Epidermal melanocyte (primary cell): ENCODE measurements around the gene PCDH9.
"Not testable (repeated sequence)": the region's sequence is repeated elsewhere in the genome, so short reads cannot be mapped to it uniquely, and the experiment has no call there.

Source experiments
- DNase-seq: peaks from one replicate; pipeline ENCODE4 v3.0.0; 2011; ENCODE audit warnings: low spot score; ENCODE audit not compliant: insufficient read length

The PCDH9 gene

DNA sequence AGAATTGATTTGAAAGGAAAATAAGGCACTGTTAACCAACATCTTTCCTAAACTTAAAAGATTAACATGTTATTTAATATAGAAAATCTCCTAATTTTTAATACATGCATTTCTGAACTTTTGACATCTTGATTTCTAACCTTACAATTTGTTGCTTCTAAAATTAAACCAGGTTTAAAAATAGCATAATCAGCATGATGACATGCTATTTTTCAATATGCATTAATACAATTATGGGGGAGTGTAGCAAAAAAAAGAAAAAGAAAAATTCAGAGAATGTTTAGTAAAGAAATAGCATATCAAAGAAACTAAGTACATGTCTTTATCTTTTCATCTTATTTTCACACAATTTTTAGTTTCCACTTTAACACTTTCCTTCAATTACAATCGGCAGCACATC lies 98.7 kb downstream of the PCDH9 start:
- DNase-seq: no peak

GRCh38 chr13:67130444-67130843 lies 99.7 kb downstream of the PCDH9 start:
- DNase-seq: no peak

DNA sequence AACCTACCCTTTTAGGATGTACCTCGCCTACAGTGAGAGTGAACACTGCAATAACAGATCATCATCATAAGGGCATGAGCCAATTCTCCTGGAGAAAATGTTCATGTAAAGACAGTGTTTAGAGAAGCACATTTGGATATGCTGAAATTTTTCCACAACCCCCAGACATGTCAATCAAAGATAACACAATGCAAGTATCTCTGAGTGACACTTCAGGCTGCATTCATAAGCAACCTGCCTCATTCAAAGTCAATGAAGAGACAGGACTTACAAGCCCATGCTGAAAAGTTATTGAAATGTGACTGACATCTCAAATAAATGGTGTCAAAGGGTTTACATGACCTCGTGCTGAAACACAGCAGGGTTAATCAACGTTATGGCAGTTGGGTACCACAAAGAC lies 102.0 kb downstream of the PCDH9 start:
- DNase-seq: no peak

GRCh38 chr13:67125681-67126080 lies 104.5 kb downstream of the PCDH9 start:
- no peak for DNase-seq

DNA sequence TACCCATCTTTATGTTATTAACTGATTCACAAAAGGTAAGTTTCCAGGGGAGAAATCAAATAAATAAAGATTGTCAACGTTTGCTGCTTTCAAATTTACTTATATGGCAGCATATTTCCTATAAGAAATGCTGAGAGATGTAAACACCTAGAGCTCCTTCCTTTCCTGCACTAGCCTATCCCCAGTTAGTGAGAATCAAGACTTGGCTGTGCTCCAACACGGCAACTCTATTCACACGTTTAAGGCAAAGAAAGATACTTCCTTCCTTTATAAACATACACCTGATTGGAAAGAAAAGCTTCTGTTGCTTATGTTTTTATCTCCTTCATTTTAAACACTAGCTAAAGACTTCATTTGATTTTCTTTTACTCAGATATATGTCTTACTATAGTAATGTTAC lies 107.0 kb downstream of the PCDH9 start:
- no peak for DNase-seq

DNA sequence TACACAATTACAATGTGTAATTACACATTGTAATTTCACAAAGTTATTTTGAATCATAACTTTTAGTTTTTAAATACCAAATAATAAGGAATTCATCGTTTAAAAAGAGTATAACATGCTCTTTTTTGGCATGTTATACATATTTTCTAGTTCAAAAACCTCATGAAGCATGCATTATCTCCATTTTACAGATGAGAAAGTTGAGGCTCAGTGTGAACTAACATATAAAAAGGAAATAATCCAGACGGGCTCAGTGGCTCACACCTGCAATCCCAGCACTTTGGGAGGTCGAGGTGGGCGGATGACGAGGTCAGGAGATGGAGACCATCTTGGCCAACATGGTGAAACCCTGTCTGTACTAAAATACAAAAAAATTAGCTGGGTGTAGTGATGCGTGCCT lies 107.9 kb downstream of the PCDH9 start:
- DNase-seq: no peak

- DNase-seq: no peak
These were observed 109.1 kb downstream of the PCDH9 start for GRCh38 chr13:67120872-67121531.

DNA sequence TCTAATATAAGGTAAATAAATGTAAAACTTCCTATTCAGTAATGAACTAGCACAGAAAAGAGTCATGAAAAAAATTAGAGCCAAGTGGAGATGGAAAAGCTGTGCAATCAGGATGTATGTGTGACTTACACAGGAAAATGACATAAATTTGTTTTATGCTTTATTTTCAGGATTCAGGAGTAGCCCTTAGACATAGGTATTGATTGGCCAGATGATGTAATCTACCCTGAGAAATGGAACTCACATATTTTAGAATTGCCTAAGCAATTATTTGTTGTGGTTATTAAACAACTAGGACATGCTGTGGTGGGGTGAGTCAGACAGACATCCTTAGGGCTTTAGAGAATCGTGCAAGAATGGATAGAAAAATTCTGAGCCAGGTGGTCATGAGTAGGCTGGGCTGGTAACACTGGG lies 110.6 kb downstream of the PCDH9 start:
- peak; percentile 45 for DNase-seq

DNA sequence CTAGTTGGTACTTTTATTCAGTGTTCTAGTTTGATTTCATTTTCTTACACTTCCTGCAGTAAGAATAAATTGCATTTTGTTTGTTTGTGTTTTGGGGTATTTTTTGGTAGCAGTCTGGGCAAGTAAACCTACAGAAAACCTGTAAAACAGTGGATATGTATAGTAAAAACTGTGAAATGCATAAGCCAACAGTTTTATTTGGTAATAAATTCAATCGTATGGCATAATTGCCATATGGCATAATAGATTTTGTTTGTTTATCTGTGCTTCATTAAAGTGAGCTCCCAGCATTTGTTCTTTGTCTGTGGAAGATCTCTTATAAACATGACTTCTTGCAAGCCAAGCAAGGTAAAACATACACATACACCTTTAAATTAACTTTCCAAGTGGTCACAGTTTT lies 111.9 kb downstream of the PCDH9 start:
- DNase-seq: no peak

DNA sequence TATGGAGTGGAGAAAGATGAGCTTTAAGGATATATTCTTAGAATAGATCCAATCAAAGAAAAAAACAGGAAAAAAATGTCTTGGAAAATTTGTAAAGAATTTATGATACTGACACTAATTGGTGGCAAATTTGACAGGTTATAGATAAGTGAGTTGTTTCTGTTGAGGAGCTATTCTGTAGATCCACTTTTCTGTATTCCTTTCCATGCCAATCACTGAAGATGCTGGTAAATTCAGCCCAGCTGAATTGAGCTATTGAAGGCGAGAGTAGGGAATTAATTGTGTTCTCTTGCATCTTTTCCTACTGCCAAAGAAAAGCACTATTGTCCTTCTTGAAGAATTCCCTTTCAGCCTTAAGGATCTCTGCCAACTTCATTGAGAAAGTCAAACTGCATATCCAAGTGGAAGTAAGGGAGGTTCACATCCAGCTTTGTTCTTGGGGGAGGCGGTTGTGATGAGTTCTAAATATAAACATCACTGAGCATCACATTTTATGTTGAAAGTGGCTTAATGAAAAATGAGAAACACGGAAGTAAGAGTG lies 113.1 kb downstream of the PCDH9 start:
- DNase-seq: peak; percentile 60

DNA sequence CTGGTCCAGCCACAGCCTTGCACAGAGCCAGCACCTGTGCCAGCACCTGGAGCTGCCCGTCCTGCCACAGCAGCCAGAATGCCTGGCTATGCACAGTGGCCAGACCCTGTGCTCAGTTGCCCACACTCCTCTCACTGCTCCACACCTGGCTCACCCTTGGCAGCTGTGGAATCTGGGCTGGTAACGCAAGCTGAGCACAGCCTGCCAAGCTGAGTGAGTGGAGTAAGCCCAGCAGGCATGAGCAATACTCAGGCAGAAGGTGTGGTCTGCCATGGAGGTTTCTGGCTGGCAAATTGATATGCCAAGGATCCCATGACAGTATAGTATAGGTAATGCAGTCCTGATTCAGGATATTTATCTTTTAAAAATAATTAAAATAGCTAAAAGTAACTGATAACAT lies 122.2 kb downstream of the PCDH9 start:
- no peak for DNase-seq

- DNase-seq: no peak
These were observed 123.6 kb downstream of the PCDH9 start for GRCh38 chr13:67106502-67107057.

DNA sequence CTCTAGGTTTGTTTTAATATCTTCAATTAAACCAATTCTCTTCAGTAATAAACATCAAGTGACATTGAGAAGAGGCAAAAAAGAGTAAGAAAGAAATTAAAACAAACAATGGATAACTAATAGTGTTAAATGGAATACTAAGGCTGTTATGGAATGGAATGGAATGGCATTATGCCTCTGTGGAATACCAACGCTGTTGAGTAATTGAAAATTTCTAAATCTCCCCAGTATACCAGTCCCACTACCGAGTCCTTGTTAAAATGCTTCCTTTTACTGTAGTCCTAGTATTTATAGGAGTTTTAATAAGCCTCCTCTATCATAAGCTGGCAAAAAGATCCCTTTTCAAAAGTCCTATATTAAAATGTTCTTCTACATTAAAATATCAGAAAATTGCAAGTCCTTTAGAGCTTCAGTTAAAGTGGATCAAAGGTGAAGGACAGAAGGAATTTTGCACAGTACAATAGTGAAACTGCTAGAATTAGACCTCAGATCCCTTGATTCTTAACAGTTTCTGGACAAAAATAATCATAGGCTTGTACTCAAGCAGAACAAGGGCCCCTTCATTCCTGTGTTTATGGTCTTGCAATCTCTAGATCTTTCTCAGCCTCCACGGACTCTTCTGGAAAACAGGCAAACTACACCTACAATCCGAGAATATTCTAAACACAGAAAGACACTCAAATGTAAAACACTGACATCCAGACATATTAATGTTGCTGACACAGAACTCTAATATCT lies 128.2 kb downstream of the PCDH9 start:
- no peak for DNase-seq

- DNase-seq: no peak
These were observed 129.4 kb downstream of the PCDH9 start for GRCh38 chr13:67100730-67101129.

- no peak for DNase-seq
These were observed 130.6 kb downstream of the PCDH9 start for GRCh38 chr13:67099494-67099893.

DNA sequence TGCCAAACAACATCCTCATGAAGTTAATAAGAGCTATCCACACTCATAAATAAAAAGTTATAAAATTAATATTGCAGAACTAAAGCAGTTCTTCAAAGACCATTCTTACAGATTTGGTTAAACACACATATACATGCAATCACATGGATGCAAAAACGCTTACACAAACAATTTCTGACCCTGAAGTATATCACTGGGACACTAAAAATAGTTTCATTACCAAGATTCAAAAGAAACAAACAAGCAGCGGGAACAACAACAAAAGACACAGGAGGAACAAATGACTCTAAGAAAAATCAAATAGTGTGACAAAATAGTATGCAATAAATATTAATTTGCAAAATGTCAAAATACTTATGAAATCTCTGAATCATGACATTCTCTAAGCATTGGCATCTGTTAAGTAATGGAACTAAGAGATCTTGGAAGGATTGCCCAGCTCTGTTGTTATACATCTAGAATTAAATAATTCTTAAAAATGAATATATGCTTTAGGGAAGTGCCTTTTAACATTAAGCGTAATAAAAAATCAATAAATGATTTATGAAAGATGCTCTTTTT lies 132.2 kb downstream of the PCDH9 start:
- no peak for DNase-seq

GRCh38 chr13:67096893-67097292 lies 133.2 kb downstream of the PCDH9 start:
- DNase-seq: not testable (repeated sequence)

GRCh38 chr13:67096418-67096817 lies 133.7 kb downstream of the PCDH9 start:
- no peak for DNase-seq

- no peak for DNase-seq
These were observed 134.5 kb downstream of the PCDH9 start for GRCh38 chr13:67095621-67096020.

DNA sequence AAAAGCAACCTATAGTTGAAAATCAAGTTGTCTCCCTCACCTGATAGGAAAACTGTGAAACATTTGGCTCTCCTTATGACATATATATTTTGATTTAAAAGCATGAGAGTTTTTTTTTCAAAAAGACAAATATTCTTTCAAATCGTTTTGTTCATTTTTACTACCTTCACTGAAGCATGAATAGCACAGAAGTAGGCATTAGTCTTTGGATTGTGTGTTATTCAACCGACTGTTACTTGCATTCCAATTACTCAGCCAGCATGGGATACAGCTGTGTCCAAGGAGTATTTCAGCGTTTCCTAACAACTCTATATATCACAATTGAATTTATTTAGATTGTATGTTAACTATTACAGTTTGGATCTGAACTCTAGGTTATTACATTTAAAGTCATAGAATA lies 135.2 kb downstream of the PCDH9 start:
- no peak for DNase-seq

- DNase-seq: no peak
These were observed 136.1 kb downstream of the PCDH9 start for GRCh38 chr13:67094078-67094477.

DNA sequence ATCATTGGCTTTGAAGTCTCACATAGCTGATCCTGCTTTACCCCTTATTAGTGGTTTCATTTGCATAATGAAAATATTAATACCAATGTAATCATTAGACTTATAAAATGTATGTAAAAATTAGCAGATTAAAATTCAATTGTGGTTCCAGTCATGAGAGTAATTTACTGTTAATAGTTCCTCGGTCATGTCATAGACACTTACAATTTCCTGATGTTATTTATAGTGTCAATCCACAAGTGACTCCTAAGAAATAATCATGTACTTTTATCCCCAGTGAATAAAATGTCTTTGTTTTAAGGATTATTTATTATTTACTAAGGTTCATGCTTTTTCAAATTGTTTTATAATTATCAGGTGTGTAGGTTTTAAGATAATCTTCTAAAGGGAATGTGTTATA lies 138.5 kb downstream of the PCDH9 start:
- no peak for DNase-seq
